Natural killer cell (primary cell): ENCODE results near the gene GLO1. TPM values are rescaled to one million over a fixed set of nuclear protein-coding genes. Genes with fewer than 3 reads are reported as not detected.

Source experiments
- ATAC-seq, 3 donors: fragments of 150-1000 bp in 2 of 3; fragments of 200-7000 bp in 1 of 3; cut with Tn5 transposase; 1 replicate in 1 of 3; 2 replicates in 2 of 3; pipeline ENCODE4 v1.10.0; 2021; ENCODE audit warnings: mild to moderate bottlenecking in 2 of 3, moderate library complexity in 2 of 3
- DNase-seq, 2 donors: peaks; one replicate each; pipeline versions ENCODE4 v3.0.0 to v3.0.0-alpha.2; 2013 to 2021; ENCODE audit warnings: mixed read lengths in 1 of 2
- H3K27ac ChIP-seq: one replicate; pipeline ENCODE4 v1.5.1; 2013; ENCODE audit warnings: mild to moderate bottlenecking, low read length
- H3K27me3 ChIP-seq: one replicate; pipeline ENCODE4 v1.6.1; 2013; ENCODE audit warnings: low read length; ENCODE audit not compliant: control insufficient read depth, insufficient read depth
- H3K36me3 ChIP-seq: one replicate; pipeline ENCODE4 v1.6.1; 2013; ENCODE audit warnings: low read length; ENCODE audit not compliant: control insufficient read depth, insufficient read depth
- H3K4me1 ChIP-seq: one replicate; pipeline ENCODE4 v1.6.1; 2013; ENCODE audit warnings: low read length; ENCODE audit not compliant: control insufficient read depth, insufficient read depth
- H3K4me3 ChIP-seq: one replicate; pipeline ENCODE4 v1.5.1; 2013; ENCODE audit warnings: low read length
- H3K9me3 ChIP-seq: one replicate; pipeline ENCODE4 v1.6.1; 2013; ENCODE audit warnings: low read length; ENCODE audit not compliant: control insufficient read depth, insufficient read depth
- H3K27ac Mint-ChIP-seq, 2 donors: one replicate each; pipeline ENCODE4 v1.8.0; 2022; ENCODE audit warnings: mild to moderate bottlenecking in 2 of 2, mixed read lengths in 2 of 2, moderate library complexity in 1 of 2
- H3K27me3 Mint-ChIP-seq, 2 donors: one replicate each; pipeline ENCODE4 v1.8.0; 2022; ENCODE audit warnings: low read depth in 2 of 2, mixed read lengths in 2 of 2
- H3K36me3 Mint-ChIP-seq: one replicate; pipeline ENCODE4 v1.8.0; 2022; ENCODE audit warnings: mixed read lengths
- H3K4me1 Mint-ChIP-seq, 2 donors: one replicate each; pipeline ENCODE4 v1.8.0; 2022; ENCODE audit warnings: mixed read lengths in 2 of 2
- H3K4me3 Mint-ChIP-seq: one replicate; pipeline ENCODE4 v1.8.0; 2022; ENCODE audit warnings: mild to moderate bottlenecking, moderate library complexity, mixed read lengths
- H3K9me3 Mint-ChIP-seq, 2 donors: one replicate each; pipeline ENCODE4 v1.8.0; 2022; ENCODE audit warnings: mixed read lengths in 2 of 2
- CTCF ChIP-seq: fragments of 200-600 bp; IDR thresholded peaks from one replicate; pipeline ENCODE4 v1.8.0; 2022; ENCODE audit warnings: antibody characterized with exemption
- WGBS: methylation state at CpG from one replicate; pipeline ENCODE4 v1.1.7; 2013; ENCODE audit warnings: missing lambda C conversion rate; ENCODE audit not compliant: insufficient coverage; 5-methylcytosine and 5-hydroxymethylcytosine counted together
- intact Hi-C: fragments of 100-400 bp; cut with micrococcal nuclease; formaldehyde crosslinking; loops from one replicate; pipeline ENCODE4 v1.14.2; 2022
- total RNA-seq, 4 donors: library from RNA; stranded (reverse); fragments of 120-200 nt in 1 of 4; gene quantifications; one replicate each; pipeline versions ENCODE4 v1.2.3 to v1.2.4, GENCODE V29; 2013 to 2022

GLO1 gene
- total RNA-seq, 3 donors from 2014 or later (not counting 1 experiment from before 2014, with no cell fraction given), result 24.2 to 31.3 (median 27.6) TPM

GRCh38 chr6:38728203-38728602, 25.3 kb upstream of the GLO1 start:
- Mint-ChIP-seq H3K27ac (no peak overlapping the region), H3K36me3 (no peaks in the 10 kb centered on the region), H3K9me3 (no peaks in the 10 kb centered on the region), H3K4me1 (peaks cover 0 to 4% of the 10 kb centered on the region in 2 donors), H3K27me3 (peaks cover 7 to 8% of the 10 kb centered on the region in 2 donors), H3K4me3 (no peak overlapping the region)
- H3K36me3 ChIP-seq, result no peaks in the 10 kb centered on the region
- no peaks in the 10 kb centered on the region for H3K9me3 ChIP-seq
- intact Hi-C loops, result no loop called here
- no peaks in the 10 kb centered on the region for H3K27me3 ChIP-seq
- ATAC-seq (no peak), DNase-seq (no peak)
- no peak overlapping the region for H3K27ac ChIP-seq
- no peaks in the 10 kb centered on the region for H3K4me1 ChIP-seq
- TF ChIP-seq CTCF, result no peak
- 100% methylated on average over 1 of the region's 1 CpG for WGBS
- no peak overlapping the region for H3K4me3 ChIP-seq

- H3K4me3 Mint-ChIP-seq, result no peak overlapping the region
- 43% methylated on average over 4 of the region's 4 CpGs for WGBS
- peaks cover 2% of the 10 kb centered on the region for H3K36me3 Mint-ChIP-seq
- Histone ChIP-seq H3K27ac (no peak overlapping the region), H3K4me1 (no peaks in the 10 kb centered on the region), H3K27me3 (peaks cover 2% of the 10 kb centered on the region), H3K36me3 (no peaks in the 10 kb centered on the region), H3K4me3 (no peak overlapping the region), H3K9me3 (no peaks in the 10 kb centered on the region)
- peaks cover 0 to 4% of the 10 kb centered on the region in 2 donors for H3K4me1 Mint-ChIP-seq
- DNase-seq (no peak), ATAC-seq (no peak)
- intact Hi-C loops, result no loop called here
- TF ChIP-seq CTCF, result no peak
- peaks cover 0 to 2% of the 10 kb centered on the region in 2 donors for H3K9me3 Mint-ChIP-seq
- H3K27me3 Mint-ChIP-seq, result peaks cover 6% of the 10 kb centered on the region in 2 donors
- H3K27ac Mint-ChIP-seq, result no peak overlapping the region
Measured at GRCh38 chr6:38725414-38726183, 22.7 kb upstream of the GLO1 start.

GRCh38 chr6:38724343-38724742, 21.4 kb upstream of the GLO1 start:
- Mint-ChIP-seq H3K36me3 (peaks cover 8% of the 10 kb centered on the region), H3K9me3 (peaks cover 0 to 4% of the 10 kb centered on the region in 2 donors), H3K4me1 (peaks cover 0 to 4% of the 10 kb centered on the region in 2 donors), H3K27ac (no peak overlapping the region), H3K4me3 (no peak overlapping the region), H3K27me3 (peaks cover 14 to 16% of the 10 kb centered on the region in 2 donors)
- DNase-seq (no peak), ATAC-seq (no peak)
- TF ChIP-seq CTCF, result no peak
- WGBS, result 77% methylated on average over 5 of the region's 5 CpGs
- Histone ChIP-seq H3K4me1 (no peaks in the 10 kb centered on the region), H3K27ac (no peak overlapping the region), H3K27me3 (peaks cover 10% of the 10 kb centered on the region), H3K4me3 (no peak overlapping the region), H3K9me3 (no peaks in the 10 kb centered on the region), H3K36me3 (no peaks in the 10 kb centered on the region)
- intact Hi-C loops, result no loop called here
